K562 (cell line): ENCODE data around the gene TPX2. TPM values are rescaled to one million over a fixed set of nuclear protein-coding genes. Genes with fewer than 3 reads are reported as not detected.

Experiments
- ATAC-seq: fragments of 200-7000 bp; cut with Tn5 transposase; 3 replicates; pipeline ENCODE4 v1.9.1; 2020; ENCODE audit warnings: moderate library complexity
- BruUV-seq: library from RNA; stranded (reverse); fragments of 400-500 nt; replicated peaks from 2 replicates; lab custom pipeline; 2021; lab: Mats Ljungman, UMichigan
- CTCF ChIA-PET: fragments of 300-600 bp; formaldehyde crosslinking; extraction: SDS; loops from one replicate; lab custom pipeline; 2021; ENCODE audit warnings: low intra/inter-chr PET ratio; lab: Yijun Ruan, JAX
- POLR2A ChIA-PET: fragments of 300-600, 350-650 bp; sonication (Branson Sonifier 250); formaldehyde crosslinking; extraction: SDS; loops from one replicate; lab custom pipeline; 2021; ENCODE audit warnings: antibody characterized with exemption, inconsistent platforms; lab: Yijun Ruan, JAX
- DNase-seq, 4 experiments: peaks; one replicate each; pipeline versions ENCODE4 v3.0.0 to v3.0.0-alpha.2; 2011 to 2018; ENCODE audit warnings: low spot score in 3 of 4, mixed read lengths in 3 of 4; ENCODE audit errors: extremely low read depth in 1 of 4
- FAIRE-seq: peaks from 2 replicates; lab custom pipeline; 2011; peaks lifted over from hg19 to GRCh38; lab: Jason Lieb, UNC
- H2AFZ ChIP-seq: 2 replicates; pipeline ENCODE4 v1.6.0; 2011; ENCODE audit warnings: low read depth, low read length, control low read depth, inconsistent platforms
- H3K27ac ChIP-seq: fragments of 200-600 bp; 3 replicates; pipeline ENCODE4 v1.8.0; 2011; ENCODE audit warnings: low read depth, mild to moderate bottlenecking, control low read depth, inconsistent platforms, low read length, moderate library complexity, mixed read lengths; ENCODE audit errors: extremely low read depth
- H3K27me3 ChIP-seq, 2 experiments: fragments of 300-600 bp in 1 of 2; 2 replicates in 1 of 2; 3 replicates in 1 of 2; pipeline versions ENCODE4 v1.6.0 to v1.8.0; 2011; ENCODE audit warnings: inconsistent platforms in 2 of 2, low read length in 2 of 2, mild to moderate bottlenecking in 1 of 2, mixed read lengths in 1 of 2, moderate library complexity in 1 of 2; ENCODE audit not compliant: control insufficient read depth in 2 of 2, insufficient read depth in 2 of 2
- H3K36me3 ChIP-seq: fragments of 300-600 bp; 3 replicates; pipeline ENCODE4 v1.8.0; 2011; ENCODE audit warnings: mild to moderate bottlenecking, low read length, inconsistent platforms; ENCODE audit not compliant: control insufficient read depth, insufficient read depth
- H3K4me1 ChIP-seq, 2 experiments: fragments of 200-600 bp in 1 of 2; replicated peaks in 1 of 2; 2 replicates in 1 of 2; 3 replicates in 1 of 2; pipeline versions ENCODE4 v1.5.1 to v1.8.0; 2011; ENCODE audit warnings: inconsistent platforms in 2 of 2, low read length in 2 of 2, mild to moderate bottlenecking in 1 of 2, mixed read lengths in 1 of 2, moderate library complexity in 1 of 2; ENCODE audit not compliant: control insufficient read depth in 2 of 2, insufficient read depth in 2 of 2
- H3K4me2 ChIP-seq: 2 replicates; pipeline ENCODE4 v1.6.1; 2011; ENCODE audit warnings: low read length, control low read depth, inconsistent platforms, mixed read lengths; ENCODE audit not compliant: insufficient read depth
- H3K4me3 ChIP-seq: fragments of 200-600 bp; sonication (generic), shearing (Covaris generic); 2 replicates; pipeline ENCODE4 v1.5.1; 2016; ENCODE audit warnings: control low read depth, inconsistent platforms
- H3K79me2 ChIP-seq: fragments of 200-600 bp; 3 replicates; pipeline ENCODE4 v1.8.0; 2011; ENCODE audit warnings: low read length, inconsistent platforms; ENCODE audit not compliant: control insufficient read depth, insufficient read depth
- H3K9ac ChIP-seq, 2 experiments: 2 replicates each; pipeline versions ENCODE4 v1.6.0 to v1.6.1; 2011; ENCODE audit warnings: low read depth in 2 of 2, low read length in 2 of 2, control low read depth in 1 of 2, inconsistent platforms in 1 of 2, mild to moderate bottlenecking in 1 of 2, mixed read lengths in 1 of 2; ENCODE audit not compliant: insufficient read depth in 1 of 2
- H3K9me1 ChIP-seq: one replicate; pipeline ENCODE4 v1.6.0; 2011; ENCODE audit warnings: inconsistent platforms, mild to moderate bottlenecking, low read length, moderate library complexity; ENCODE audit not compliant: control insufficient read depth, insufficient read depth
- H3K9me3 ChIP-seq: replicated peaks from 2 replicates; pipeline ENCODE4 v1.5.1; 2011; ENCODE audit warnings: low read depth, low read length, inconsistent platforms; ENCODE audit not compliant: control insufficient read depth, insufficient read depth
- H4K20me1 ChIP-seq: replicated peaks from 2 replicates; pipeline ENCODE4 v1.6.1; 2011; ENCODE audit warnings: low read length, inconsistent platforms, mixed read lengths; ENCODE audit not compliant: control insufficient read depth, insufficient read depth
- ATF1 ChIP-seq, 2 experiments: fragments of 450-650 bp in 1 of 2; IDR thresholded peaks; 2 replicates each; pipeline ENCODE4 v1.6.1; 2016; ENCODE audit warnings: missing compliant biosample characterization in 1 of 2, missing genetic modification characterization in 1 of 2
- ATF3 ChIP-seq, 2 experiments: fragments of 450-650 bp in 1 of 2; sonication (generic) in 1 of 2; formaldehyde crosslinking in 1 of 2; IDR thresholded peaks in 1 of 2; conservative IDR thresholded peaks in 1 of 2; 2 replicates each; pipeline versions ENCODE4 v1.6.1 to v1.8.1; 2016 to 2023; ENCODE audit warnings: mild to moderate bottlenecking in 2 of 2, moderate library complexity in 2 of 2, inconsistent platforms in 1 of 2, missing genetic modification reagents in 1 of 2
- FOXM1 ChIP-seq, 2 experiments: fragments of 450-650 bp in 1 of 2; sonication (generic) in 1 of 2; formaldehyde crosslinking in 1 of 2; IDR thresholded peaks; 2 replicates each; pipeline versions ENCODE4 v1.6.1 to v1.9.0; 2017 to 2022; ENCODE audit warnings: low read depth in 2 of 2, mild to moderate bottlenecking in 2 of 2, missing genetic modification reagents in 1 of 2, moderate library complexity in 1 of 2
- HIVEP1 ChIP-seq: fragments of 250-450 bp; sonication (Bioruptor Pico); IDR thresholded peaks from 2 replicates; pipeline ENCODE4 v1.4.0; 2020; ENCODE audit warnings: mild to moderate bottlenecking
- IRF1 ChIP-seq: sonication (generic); formaldehyde crosslinking; IDR thresholded peaks from 2 replicates; pipeline ENCODE4 v1.8.0; 2022; ENCODE audit warnings: missing genetic modification reagents, mild to moderate bottlenecking, borderline replicate concordance
- MYBL2 ChIP-seq, 2 experiments: fragments of 450-650 bp in 1 of 2; sonication (generic) in 1 of 2; formaldehyde crosslinking in 1 of 2; IDR thresholded peaks; 2 replicates each; pipeline versions ENCODE4 v1.6.1 to v1.8.1; 2017 to 2022; ENCODE audit warnings: borderline replicate concordance in 1 of 2, inconsistent platforms in 1 of 2, low read depth in 1 of 2, mild to moderate bottlenecking in 1 of 2, missing genetic modification reagents in 1 of 2, moderate library complexity in 1 of 2
- RBM22 ChIP-seq: fragments of 200-400 bp; formaldehyde crosslinking; IDR thresholded peaks from 2 replicates; pipeline ENCODE4 v1.6.1; 2018; ENCODE audit warnings: low read length, low read depth; ENCODE audit not compliant: poor library complexity, severe bottlenecking
- SMARCC2 ChIP-seq: fragments of 450-650 bp; IDR thresholded peaks from 2 replicates; pipeline ENCODE4 v1.6.1; 2017; ENCODE audit warnings: antibody characterized with exemption, moderate library complexity, mild to moderate bottlenecking, low read depth
- TRIM24 ChIP-seq, 2 experiments: fragments of 450-650 bp; IDR thresholded peaks; 2 replicates each; pipeline ENCODE4 v1.6.1; 2016
- USF1 ChIP-seq: sonication (generic); formaldehyde crosslinking; IDR thresholded peaks from 2 replicates; pipeline ENCODE4 v1.9.0; 2022; ENCODE audit warnings: mild to moderate bottlenecking, missing genetic modification reagents
- ZNF165 ChIP-seq: fragments of 250-450 bp; sonication (Bioruptor Pico); IDR thresholded peaks from 2 replicates; pipeline ENCODE4 v1.4.0; 2020; ENCODE audit warnings: borderline replicate concordance
- ZNF263 ChIP-seq: sonication (generic); formaldehyde crosslinking; IDR thresholded peaks from 2 replicates; pipeline ENCODE4 v1.8.0; 2022; ENCODE audit warnings: mild to moderate bottlenecking, missing genetic modification reagents, borderline replicate concordance
- WGBS: fragments of 100-300 bp; shearing (Covaris generic); methylation state at CpG from one replicate; pipeline ENCODE4 v1.1.6; 2016; ENCODE audit warnings: low coverage, mixed read lengths; ENCODE audit not compliant: insufficient coverage; ENCODE audit errors: missing lambda C conversion rate; 5-methylcytosine and 5-hydroxymethylcytosine counted together
- in situ Hi-C: fragments of 300-500 bp; cut with MboI; formaldehyde crosslinking; loops from 4 replicates; pipeline ENCODE4 v1.15.0; 2018; ENCODE audit warnings: inconsistent platforms, mixed read lengths
- intact Hi-C: fragments of 100-400 bp; cut with micrococcal nuclease; formaldehyde crosslinking; loops from 2 replicates; pipeline ENCODE4 v1.14.2; 2022
- polyA plus RNA-seq, 8 experiments: library from polyadenylated mRNA; depleted of rRNA in 4 of 8; stranded (reverse) in 5 of 8; unstranded in 3 of 8; fragments of >200 nt; fragmentation: Nextera tagmentation in 2 of 8; fragmentation: Illumina TruSeq in 1 of 8; extraction: Ambion mirVana in 2 of 8; extraction: Trizol in 1 of 8; gene quantifications; 2 replicates each; pipeline versions ENCODE4 v1.2.1 to v1.2.3, GENCODE V29; 2011 to 2014; ENCODE audit warnings: inconsistent platforms in 1 of 8, missing spikeins in 1 of 8
- total RNA-seq, 7 experiments: library from RNA; depleted of rRNA in 6 of 7; stranded (reverse); fragments of >200 nt in 6 of 7; fragmentation: Illumina TruSeq in 2 of 7; extraction: Trizol in 2 of 7; gene quantifications; 2 replicates each; pipeline versions ENCODE4 v1.2.1 to v1.2.3, GENCODE V29; 2011 to 2021; ENCODE audit warnings: low replicate concordance in 1 of 7
- TF ChIP-seq, protein P1 (sequence below), 2 experiments: IDR thresholded peaks; 2 replicates each; pipeline ENCODE4 v1.6.1; 2012; ENCODE audit warnings: improper control_type of control experiment in 2 of 2, low read depth in 2 of 2, low read length in 2 of 2, borderline replicate concordance in 1 of 2

Gene TPX2
- total and polyA plus RNA-seq, 9 of the 15 experiments (the other 6 are each of a cell fraction or from before 2014, with no cell fraction given), result 48.0 to 241 (median 133) TPM

DNA sequence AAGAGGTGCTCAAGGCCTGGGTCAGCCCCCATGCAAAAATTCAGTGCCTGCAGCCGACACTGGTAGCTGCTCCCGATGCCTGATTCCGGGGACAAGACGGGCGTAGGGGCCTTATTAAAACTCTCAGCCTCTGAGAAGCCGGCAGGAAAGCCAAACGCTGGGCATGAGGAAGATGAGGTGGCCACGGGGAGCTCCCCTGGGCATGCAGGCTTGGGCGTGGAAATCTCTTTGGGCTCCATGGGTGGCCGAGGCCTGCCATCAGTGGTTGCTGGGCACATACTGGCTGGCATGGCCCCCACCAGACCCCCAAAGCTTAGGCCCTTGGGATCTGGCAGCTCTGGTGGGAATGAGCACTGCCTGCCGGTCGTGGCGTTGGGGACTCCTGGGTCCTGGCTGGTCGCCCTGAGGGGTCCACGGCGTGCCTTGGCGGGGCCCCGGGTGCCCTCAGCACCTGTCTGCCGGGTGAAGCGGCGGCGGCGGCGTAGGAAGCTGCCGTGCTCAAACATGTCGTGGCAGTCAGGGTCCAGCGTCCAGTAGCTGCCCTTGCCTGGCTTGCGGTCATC lies 105.7 kb downstream of the TPX2 start:
- Histone ChIP-seq H3K79me2 (no peaks in the 10 kb centered on the region), H3K9me1 (no peaks in the 10 kb centered on the region), H2AFZ (no peak overlapping the region), H3K9ac (no peak overlapping the region), H3K4me3 (no peak overlapping the region), H3K27ac (no peak overlapping the region), H3K27me3 (peaks cover 7 to 24% of the 10 kb centered on the region in 2 experiments; a peak in 4 of 5 replicates), H3K36me3 (no peaks in the 10 kb centered on the region), H3K9me3 (no peaks in the 10 kb centered on the region), H3K4me1 (peaks cover 0 to 45% of the 10 kb centered on the region in 2 experiments; a peak in 3 of 5 replicates), H4K20me1 (peaks cover 8% of the 10 kb centered on the region; the same call in 1 of the 2 replicates), H3K4me2 (no peak overlapping the region)
- ChIA-PET POLR2A (interaction anchor here (0.5 to 0.6 kb wide), 2 partner anchors 76 to 147 kb away, joined by 3 to 4 read pairs; no protein-coding TSS in a partner anchor), CTCF (interaction anchor here (1.0 to 1.2 kb wide), 2 partner anchors 19 to 22 kb away, joined by 3 read pairs; no protein-coding TSS in a partner anchor)
- ATAC-seq, result no peak
- 58% methylated on average over 28 of the region's 28 CpGs for WGBS
- BruUV-seq, result no TSS peak
- FAIRE-seq, result no peak
- in situ Hi-C loops, result loop anchor here (25.0 kb wide), 1 partner anchor 817 kb away; the partner anchor contains the start of gene C20orf203
- intact Hi-C loops, result no loop called here
- no peak for DNase-seq
- TF ChIP-seq HIVEP1 (CRISPR knock-in tag) (no peak), FOXM1 (IDR thresholded peaks at IDR 0.05; ENCODE audit: low read depth) (no peak), FOXM1 (CRISPR knock-in tag; IDR thresholded peaks at IDR 0.05; ENCODE audit: low read depth) (no peak), SMARCC2 (no peak), ZNF263 (CRISPR knock-in tag) (no peak), TRIM24 (IDR thresholded peaks at IDR 0.05) (no peak), ATF1 (CRISPR knock-in tag; IDR thresholded peaks at IDR 0.05) (no peak), ATF1 (tag; IDR thresholded peaks at IDR 0.05) (no peak), MYBL2 (IDR thresholded peaks at IDR 0.05; ENCODE audit: low read depth) (no peak), MYBL2 (CRISPR knock-in tag; IDR thresholded peaks at IDR 0.05; ENCODE audit: borderline replicate concordance) (no peak), IRF1 (CRISPR knock-in tag) (no peak), RBM22 (no peak), USF1 (CRISPR knock-in tag) (no peak), ZNF165 (CRISPR knock-in tag) (no peak), ATF3 (IDR thresholded peaks at IDR 0.05) (no peak), ATF3 (CRISPR knock-in tag; conservative IDR thresholded peaks at IDR 0.05) (no peak)
- TF ChIP-seq, protein P1, sequence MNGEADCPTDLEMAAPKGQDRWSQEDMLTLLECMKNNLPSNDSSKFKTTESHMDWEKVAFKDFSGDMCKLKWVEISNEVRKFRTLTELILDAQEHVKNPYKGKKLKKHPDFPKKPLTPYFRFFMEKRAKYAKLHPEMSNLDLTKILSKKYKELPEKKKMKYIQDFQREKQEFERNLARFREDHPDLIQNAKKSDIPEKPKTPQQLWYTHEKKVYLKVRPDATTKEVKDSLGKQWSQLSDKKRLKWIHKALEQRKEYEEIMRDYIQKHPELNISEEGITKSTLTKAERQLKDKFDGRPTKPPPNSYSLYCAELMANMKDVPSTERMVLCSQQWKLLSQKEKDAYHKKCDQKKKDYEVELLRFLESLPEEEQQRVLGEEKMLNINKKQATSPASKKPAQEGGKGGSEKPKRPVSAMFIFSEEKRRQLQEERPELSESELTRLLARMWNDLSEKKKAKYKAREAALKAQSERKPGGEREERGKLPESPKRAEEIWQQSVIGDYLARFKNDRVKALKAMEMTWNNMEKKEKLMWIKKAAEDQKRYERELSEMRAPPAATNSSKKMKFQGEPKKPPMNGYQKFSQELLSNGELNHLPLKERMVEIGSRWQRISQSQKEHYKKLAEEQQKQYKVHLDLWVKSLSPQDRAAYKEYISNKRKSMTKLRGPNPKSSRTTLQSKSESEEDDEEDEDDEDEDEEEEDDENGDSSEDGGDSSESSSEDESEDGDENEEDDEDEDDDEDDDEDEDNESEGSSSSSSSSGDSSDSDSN (IDR thresholded peaks at IDR 0.05; ENCODE audit: borderline replicate concordance in 1 of 2, low read depth in 2 of 2, low read length in 2 of 2), result no peak
